ENCODE measurements around the gene PSPC1.

DNA sequence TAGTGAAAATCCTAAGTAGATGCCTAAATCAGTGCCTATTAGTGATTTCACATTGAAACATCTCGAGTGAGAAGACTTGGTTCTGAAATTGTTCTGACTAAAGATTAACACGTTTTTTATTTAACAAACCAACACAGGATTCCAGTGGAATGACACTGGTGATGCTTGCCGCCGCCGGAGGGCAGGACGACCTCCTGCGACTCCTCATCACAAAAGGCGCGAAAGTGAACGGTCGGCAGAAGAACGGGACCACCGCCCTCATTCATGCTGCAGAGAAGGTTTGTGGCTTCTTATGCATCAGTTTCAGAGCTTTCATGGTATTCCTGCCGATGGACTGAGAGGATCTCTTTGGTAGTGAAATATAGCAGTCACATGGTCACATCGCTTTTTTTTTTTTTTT is 121.2 kb downstream of the PSPC1 start:
- TF ChIP-seq, protein P1, sequence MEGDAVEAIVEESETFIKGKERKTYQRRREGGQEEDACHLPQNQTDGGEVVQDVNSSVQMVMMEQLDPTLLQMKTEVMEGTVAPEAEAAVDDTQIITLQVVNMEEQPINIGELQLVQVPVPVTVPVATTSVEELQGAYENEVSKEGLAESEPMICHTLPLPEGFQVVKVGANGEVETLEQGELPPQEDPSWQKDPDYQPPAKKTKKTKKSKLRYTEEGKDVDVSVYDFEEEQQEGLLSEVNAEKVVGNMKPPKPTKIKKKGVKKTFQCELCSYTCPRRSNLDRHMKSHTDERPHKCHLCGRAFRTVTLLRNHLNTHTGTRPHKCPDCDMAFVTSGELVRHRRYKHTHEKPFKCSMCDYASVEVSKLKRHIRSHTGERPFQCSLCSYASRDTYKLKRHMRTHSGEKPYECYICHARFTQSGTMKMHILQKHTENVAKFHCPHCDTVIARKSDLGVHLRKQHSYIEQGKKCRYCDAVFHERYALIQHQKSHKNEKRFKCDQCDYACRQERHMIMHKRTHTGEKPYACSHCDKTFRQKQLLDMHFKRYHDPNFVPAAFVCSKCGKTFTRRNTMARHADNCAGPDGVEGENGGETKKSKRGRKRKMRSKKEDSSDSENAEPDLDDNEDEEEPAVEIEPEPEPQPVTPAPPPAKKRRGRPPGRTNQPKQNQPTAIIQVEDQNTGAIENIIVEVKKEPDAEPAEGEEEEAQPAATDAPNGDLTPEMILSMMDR (IDR thresholded peaks at IDR 0.05; ENCODE audit: insufficient read depth, low read length, poor library complexity, severe bottlenecking): no peak
- no peak for TF ChIP-seq EZH2phosphoT487 (conservative IDR thresholded peaks at IDR 0.05; ENCODE audit: low read length)
